IMR-90 (cell line): Measurements from ENCODE around the gene RAB11FIP4. TPM values are rescaled to one million over a fixed set of nuclear protein-coding genes. Genes with fewer than 3 reads are reported as not detected.

Source experiments
- ATAC-seq: fragments of 200-7000 bp; cut with Tn5 transposase; 2 replicates; pipeline ENCODE4 v1.9.1; 2020; ENCODE audit warnings: low read depth, mild to moderate bottlenecking, moderate library complexity
- BruUV-seq: library from RNA; stranded (reverse); fragments of 400-500 nt; replicated peaks from 2 replicates; lab custom pipeline; 2021; lab: Mats Ljungman, UMichigan
- CTCF ChIA-PET: fragments of 300-600 bp; formaldehyde crosslinking; extraction: SDS; loops from one replicate; lab custom pipeline; 2021; ENCODE audit warnings: antibody characterized with exemption; lab: Yijun Ruan, JAX
- POLR2A ChIA-PET: fragments of 300-600 bp; sonication (Branson Sonifier 250); formaldehyde crosslinking; loops from one replicate; lab custom pipeline; 2022; ENCODE audit warnings: antibody characterized with exemption; ENCODE audit not compliant: unreplicated experiment; lab: Charles Lee
- DNase-seq: peaks from one replicate; pipeline ENCODE4 v3.0.0; 2013
- H2AFZ ChIP-seq: replicated peaks from 2 replicates; pipeline ENCODE3; 2013; ENCODE audit warnings: low read length, mild to moderate bottlenecking; ENCODE audit not compliant: poor library complexity
- H2AK5ac ChIP-seq: 2 replicates; pipeline ENCODE4 v1.6.1; 2013; ENCODE audit warnings: low read depth, low read length, inconsistent platforms
- H2AK9ac ChIP-seq: replicated peaks from 2 replicates; pipeline ENCODE3; 2013; ENCODE audit warnings: mild to moderate bottlenecking, low read depth, low read length, moderate library complexity; ENCODE audit not compliant: poor library complexity
- H2BK120ac ChIP-seq: 2 replicates; pipeline ENCODE4 v1.6.1; 2013; ENCODE audit warnings: low read depth, low read length, inconsistent platforms
- H2BK15ac ChIP-seq: 3 replicates; pipeline ENCODE4 v1.6.1; 2013; ENCODE audit warnings: low read depth, low read length, inconsistent platforms
- H2BK20ac ChIP-seq: 2 replicates; pipeline ENCODE4 v1.6.1; 2013; ENCODE audit warnings: low read depth, mild to moderate bottlenecking, inconsistent platforms, low read length, moderate library complexity
- H2BK5ac ChIP-seq: 2 replicates; pipeline ENCODE4 v1.6.1; 2013; ENCODE audit warnings: mild to moderate bottlenecking, low read depth, low read length, inconsistent platforms; ENCODE audit not compliant: poor library complexity, severe bottlenecking
- H3K14ac ChIP-seq: replicated peaks from 2 replicates; pipeline ENCODE4 v1.6.1; 2013; ENCODE audit warnings: low read depth, low read length, inconsistent platforms
- H3K18ac ChIP-seq: 2 replicates; pipeline ENCODE4 v1.6.1; 2013; ENCODE audit warnings: low read depth, low read length, control low read depth
- H3K23ac ChIP-seq: 2 replicates; pipeline ENCODE4 v1.6.1; 2013; ENCODE audit warnings: low read depth, low read length, inconsistent platforms
- H3K27ac ChIP-seq: 2 replicates; pipeline ENCODE4 v1.5.1; 2013; ENCODE audit warnings: mild to moderate bottlenecking, control low read depth, low read length; ENCODE audit not compliant: insufficient read depth
- H3K27me3 ChIP-seq: 2 replicates; pipeline ENCODE4 v1.6.1; 2013; ENCODE audit warnings: low read length; ENCODE audit not compliant: control insufficient read depth, insufficient read depth
- H3K36me3 ChIP-seq: 2 replicates; pipeline ENCODE4 v1.6.1; 2013; ENCODE audit warnings: low read length, mixed read lengths; ENCODE audit not compliant: control insufficient read depth, insufficient read depth
- H3K4ac ChIP-seq: 2 replicates; pipeline ENCODE4 v1.6.1; 2013; ENCODE audit warnings: low read depth, low read length, inconsistent platforms
- H3K4me1 ChIP-seq: 2 replicates; pipeline ENCODE4 v1.6.1; 2013; ENCODE audit warnings: low read length, mixed read lengths; ENCODE audit not compliant: control insufficient read depth, insufficient read depth
- H3K4me2 ChIP-seq: 2 replicates; pipeline ENCODE4 v1.6.1; 2013; ENCODE audit warnings: low read depth, mild to moderate bottlenecking, control low read depth, low read length, moderate library complexity
- H3K4me3 ChIP-seq: 2 replicates; pipeline ENCODE4 v1.5.1; 2013; ENCODE audit warnings: low read depth, mild to moderate bottlenecking, control low read depth, low read length, moderate library complexity; ENCODE audit not compliant: insufficient read depth
- H3K56ac ChIP-seq: 2 replicates; pipeline ENCODE4 v1.6.1; 2013; ENCODE audit warnings: low read length, inconsistent platforms; ENCODE audit not compliant: insufficient read depth; ENCODE audit errors: extremely low read depth
- H3K79me1 ChIP-seq, 2 experiments: 2 replicates each; pipeline ENCODE4 v1.6.1; 2013; ENCODE audit warnings: low read length in 2 of 2, inconsistent platforms in 1 of 2, low read depth in 1 of 2
- H3K9ac ChIP-seq: 2 replicates; pipeline ENCODE4 v1.6.1; 2013; ENCODE audit warnings: low read depth, low read length, control low read depth
- H3K9me1 ChIP-seq: 2 replicates; pipeline ENCODE4 v1.6.1; 2013; ENCODE audit warnings: low read length, inconsistent platforms; ENCODE audit not compliant: insufficient read depth
- H3K9me3 ChIP-seq: 2 replicates; pipeline ENCODE4 v1.6.1; 2013; ENCODE audit warnings: low read length; ENCODE audit not compliant: control insufficient read depth, insufficient read depth
- H4K20me1 ChIP-seq: 2 replicates; pipeline ENCODE4 v1.6.1; 2013; ENCODE audit warnings: low read length, inconsistent platforms; ENCODE audit not compliant: insufficient read depth
- H4K5ac ChIP-seq: 2 replicates; pipeline ENCODE4 v1.6.1; 2013; ENCODE audit warnings: mild to moderate bottlenecking, low read depth, low read length, control low read depth
- H4K8ac ChIP-seq, 2 experiments: 2 replicates each; pipeline ENCODE4 v1.6.1; 2013; ENCODE audit warnings: low read depth in 2 of 2, low read length in 2 of 2, control low read depth in 1 of 2, inconsistent platforms in 1 of 2
- H4K91ac ChIP-seq: 2 replicates; pipeline ENCODE4 v1.6.1; 2013; ENCODE audit warnings: low read depth, low read length, inconsistent platforms; ENCODE audit not compliant: insufficient read depth
- CEBPB ChIP-seq: IDR thresholded peaks from 2 replicates; pipeline ENCODE4 v1.6.1; 2012; ENCODE audit warnings: low read depth, low read length, improper control_type of control experiment
- MAZ ChIP-seq: IDR thresholded peaks from 2 replicates; pipeline ENCODE4 v1.6.1; 2012; ENCODE audit warnings: low read depth, mild to moderate bottlenecking, low read length, improper control_type of control experiment, moderate library complexity, borderline replicate concordance
- RCOR1 ChIP-seq: IDR thresholded peaks from 2 replicates; pipeline ENCODE4 v1.6.1; 2012; ENCODE audit warnings: mild to moderate bottlenecking, low read length, improper control_type of control experiment; ENCODE audit not compliant: insufficient replicate concordance
- SMC3 ChIP-seq: fragments of 150-350 bp; IDR thresholded peaks from 2 replicates; pipeline ENCODE4 v1.6.1; 2016; ENCODE audit warnings: low read depth, mild to moderate bottlenecking, antibody characterized with exemption, low read length, moderate library complexity
- dilution Hi-C: fragments of 300-500 bp; cut with HindIII; formaldehyde crosslinking; loops from one replicate; pipeline ENCODE4 v1.14.3; 2018; ENCODE audit warnings: low sequenced_read_pairs; ENCODE audit not compliant: unreplicated experiment
- in situ Hi-C: fragments of 300-500 bp; cut with MboI; formaldehyde crosslinking; loops from 3 replicates; pipeline ENCODE4 v1.14.3; 2019; ENCODE audit warnings: low sequenced_read_pairs, inconsistent platforms, mixed read lengths
- intact Hi-C: fragments of 100-400 bp; cut with micrococcal nuclease; formaldehyde crosslinking; loops from 2 replicates; pipeline ENCODE4 v1.10.0; 2022
- polyA plus RNA-seq, 3 experiments: library from polyadenylated mRNA; depleted of rRNA; stranded (reverse); fragments of >200 nt; gene quantifications; 2 replicates each; pipeline ENCODE4 v1.2.3, GENCODE V29; 2012; ENCODE audit warnings: low replicate concordance in 1 of 3
- total RNA-seq: library from RNA; depleted of rRNA; stranded (reverse); fragments of >200 nt; gene quantifications from 2 replicates; pipeline ENCODE4 v1.2.3, GENCODE V29; 2012
- TF ChIP-seq, protein P1 (sequence below): fragments of 150-350 bp; IDR thresholded peaks from 2 replicates; pipeline ENCODE4 v1.6.1; 2016; ENCODE audit warnings: low read depth, mild to moderate bottlenecking, low read length, moderate library complexity, borderline replicate concordance

The RAB11FIP4 gene
- total and polyA plus RNA-seq, 2 of the 4 experiments (the other 2 are of a cell fraction), result 0.68 to 1.1 TPM

GRCh38 chr17:31378638-31379037 lies 12.8 kb upstream of the RAB11FIP4 start:
- Histone ChIP-seq H2AFZ (no peak overlapping the region), H3K36me3 (peaks cover 16% of the 10 kb centered on the region), H2AK9ac (no peak overlapping the region), H4K5ac (no peak overlapping the region), H3K27ac (no peak overlapping the region), H3K27me3 (no peaks in the 10 kb centered on the region), H2BK5ac (no peak overlapping the region), H3K4me1 (no peaks in the 10 kb centered on the region), H4K8ac (no peak overlapping the region), H3K79me1 (peaks cover 0 to 5% of the 10 kb centered on the region in 2 experiments; a peak in 2 of 4 replicates), H4K91ac (no peak overlapping the region), H3K4ac (no peak overlapping the region), H3K23ac (no peak overlapping the region), H3K56ac (no peak overlapping the region), H2AK5ac (no peak overlapping the region), H3K14ac (no peak overlapping the region), H4K20me1 (no peaks in the 10 kb centered on the region), H3K18ac (no peak overlapping the region), H2BK20ac (no peak overlapping the region), H3K4me3 (no peak overlapping the region), H3K9me3 (no peaks in the 10 kb centered on the region), H3K9ac (no peak overlapping the region), H3K4me2 (no peak overlapping the region), H2BK120ac (no peak overlapping the region), H2BK15ac (no peak overlapping the region), H3K9me1 (peaks cover 6% of the 10 kb centered on the region)
- no TSS peak for BruUV-seq
- in situ Hi-C loops (no loop called here), intact Hi-C loops (no loop called here), dilution Hi-C loops (no loop called here)
- TF ChIP-seq RCOR1 (no peak), CEBPB (no peak), MAZ (no peak), SMC3 (no peak)
- TF ChIP-seq, protein P1, sequence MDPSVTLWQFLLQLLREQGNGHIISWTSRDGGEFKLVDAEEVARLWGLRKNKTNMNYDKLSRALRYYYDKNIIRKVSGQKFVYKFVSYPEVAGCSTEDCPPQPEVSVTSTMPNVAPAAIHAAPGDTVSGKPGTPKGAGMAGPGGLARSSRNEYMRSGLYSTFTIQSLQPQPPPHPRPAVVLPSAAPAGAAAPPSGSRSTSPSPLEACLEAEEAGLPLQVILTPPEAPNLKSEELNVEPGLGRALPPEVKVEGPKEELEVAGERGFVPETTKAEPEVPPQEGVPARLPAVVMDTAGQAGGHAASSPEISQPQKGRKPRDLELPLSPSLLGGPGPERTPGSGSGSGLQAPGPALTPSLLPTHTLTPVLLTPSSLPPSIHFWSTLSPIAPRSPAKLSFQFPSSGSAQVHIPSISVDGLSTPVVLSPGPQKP, result no peak
- DNase-seq (no peak), ATAC-seq (no peak)
- CTCF ChIA-PET, result interaction anchor here (0.6 kb wide), 1 partner anchor 361 kb away, joined by 5 read pairs; no protein-coding TSS in a partner anchor
- POLR2A ChIA-PET, result no interaction called here
